Activated naive CD4-positive, alpha-beta T cell treated with anti-CD3 and anti-CD28 coated beads for 36 hours (primary cell): Measurements from ENCODE around the gene PLSCR2. TPM values are rescaled to one million over a fixed set of nuclear protein-coding genes. Genes with fewer than 3 reads are reported as not detected.
"Not testable (repeated sequence)": the region's sequence is repeated elsewhere in the genome, so short reads cannot be mapped to it uniquely, and the experiment has no call there.

Experiments
- CTCF ChIA-PET: fragments of 350-600 bp; sonication (Branson Sonifier 250); formaldehyde crosslinking; loops from one replicate; lab custom pipeline; 2021; ENCODE audit warnings: antibody characterized with exemption; lab: Charles Lee
- DNase-seq: peaks from one replicate; pipeline ENCODE4 v3.0.0-alpha.2; 2020
- H3K27ac Mint-ChIP-seq: one replicate; pipeline ENCODE4 v1.8.0; 2021; ENCODE audit warnings: mild to moderate bottlenecking, mixed read lengths
- H3K27me3 Mint-ChIP-seq: one replicate; pipeline ENCODE4 v1.8.0; 2021; ENCODE audit warnings: low read depth, mixed read lengths
- H3K36me3 Mint-ChIP-seq: one replicate; pipeline ENCODE4 v1.8.0; 2021; ENCODE audit warnings: low read depth, mixed read lengths
- H3K4me1 Mint-ChIP-seq: one replicate; pipeline ENCODE4 v1.8.0; 2021; ENCODE audit warnings: low read depth, mixed read lengths
- H3K4me3 Mint-ChIP-seq: one replicate; pipeline ENCODE4 v1.8.0; 2021; ENCODE audit warnings: mild to moderate bottlenecking, moderate library complexity, mixed read lengths
- H3K9me3 Mint-ChIP-seq: one replicate; pipeline ENCODE4 v1.8.0; 2021; ENCODE audit warnings: mixed read lengths
- intact Hi-C: fragments of 100-400 bp; cut with micrococcal nuclease; formaldehyde crosslinking; loops from one replicate; pipeline ENCODE4 v1.15.1; 2023
- total RNA-seq, 2 experiments: library from RNA; stranded (reverse); gene quantifications; one replicate each; pipeline ENCODE4 v1.2.3, GENCODE V29; 2021

Gene PLSCR2
- total RNA-seq, 2 experiments from 2014 or later: not detected

DNA sequence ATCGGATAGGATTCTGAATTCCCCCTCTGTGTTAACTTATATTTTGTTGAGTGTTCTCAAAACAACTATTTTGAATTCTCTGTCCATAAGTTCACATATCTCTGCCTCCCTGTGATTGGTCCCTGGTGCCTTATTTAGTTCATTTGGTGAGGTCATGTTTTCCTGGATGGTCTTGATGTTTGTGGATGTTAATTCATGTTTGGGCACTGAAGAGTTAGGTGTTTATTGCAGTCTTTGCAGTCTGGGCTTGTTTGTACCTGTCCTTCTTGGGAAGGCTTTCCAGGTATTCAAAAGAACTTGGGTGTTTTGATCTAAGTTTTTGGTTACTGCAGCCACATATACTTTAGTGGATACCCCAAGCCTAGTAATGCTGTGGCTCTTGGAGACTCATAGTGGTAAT lies 23.3 kb downstream of the PLSCR2 start:
- Mint-ChIP-seq H3K9me3 (peaks cover 16% of the 10 kb centered on the region), H3K27ac (no peak overlapping the region)
- CTCF ChIA-PET: no interaction called here

GRCh38 chr3:146440310-146440709 lies 29.1 kb downstream of the PLSCR2 start:
- H3K36me3 Mint-ChIP-seq, intact Hi-C loops, H3K4me1 Mint-ChIP-seq: not testable (repeated sequence)

More for the DNA sequence above, 23.3 kb downstream of the PLSCR2 start:
- H3K4me3 Mint-ChIP-seq: no peak overlapping the region
- no peaks in the 10 kb centered on the region for H3K4me1 Mint-ChIP-seq
- no peak for DNase-seq
- peaks cover 3% of the 10 kb centered on the region for H3K27me3 Mint-ChIP-seq
- intact Hi-C loops: no loop called here
- no peaks in the 10 kb centered on the region for H3K36me3 Mint-ChIP-seq

GRCh38 chr3:146432066-146432465 lies 37.3 kb downstream of the PLSCR2 start:
- DNase-seq: no peak
- Mint-ChIP-seq H3K36me3 (no peaks in the 10 kb centered on the region), H3K4me3 (no peak overlapping the region), H3K9me3 (peaks cover 12% of the 10 kb centered on the region), H3K27me3 (peaks cover 3% of the 10 kb centered on the region), H3K27ac (no peak overlapping the region), H3K4me1 (no peaks in the 10 kb centered on the region)
- intact Hi-C loops: no loop called here
- CTCF ChIA-PET: no interaction called here

More at GRCh38 chr3:146440310-146440709, 29.1 kb downstream of the PLSCR2 start:
- H3K9me3 Mint-ChIP-seq, H3K27ac Mint-ChIP-seq, H3K4me3 Mint-ChIP-seq, DNase-seq, CTCF ChIA-PET, H3K27me3 Mint-ChIP-seq: not testable (repeated sequence)

GRCh38 chr3:146431240-146431639 lies 38.1 kb downstream of the PLSCR2 start:
- CTCF ChIA-PET: no interaction called here

GRCh38 chr3:146425341-146425740 lies 44.0 kb downstream of the PLSCR2 start:
- H3K27me3 Mint-ChIP-seq: peaks cover 3% of the 10 kb centered on the region
- H3K9me3 Mint-ChIP-seq: peaks cover 7% of the 10 kb centered on the region
- CTCF ChIA-PET: no interaction called here
- H3K4me1 Mint-ChIP-seq: no peaks in the 10 kb centered on the region
- H3K27ac Mint-ChIP-seq: no peak overlapping the region
- intact Hi-C loops: no loop called here
- no peak for DNase-seq
- H3K36me3 Mint-ChIP-seq: no peaks in the 10 kb centered on the region
- no peak overlapping the region for H3K4me3 Mint-ChIP-seq

More at GRCh38 chr3:146431240-146431639, 38.1 kb downstream of the PLSCR2 start:
- Mint-ChIP-seq H3K27ac (no peak overlapping the region), H3K27me3 (peaks cover 3% of the 10 kb centered on the region), H3K4me1 (no peaks in the 10 kb centered on the region), H3K9me3 (peaks cover 10% of the 10 kb centered on the region), H3K36me3 (no peaks in the 10 kb centered on the region), H3K4me3 (no peak overlapping the region)
- intact Hi-C loops: no loop called here
- DNase-seq: no peak

DNA sequence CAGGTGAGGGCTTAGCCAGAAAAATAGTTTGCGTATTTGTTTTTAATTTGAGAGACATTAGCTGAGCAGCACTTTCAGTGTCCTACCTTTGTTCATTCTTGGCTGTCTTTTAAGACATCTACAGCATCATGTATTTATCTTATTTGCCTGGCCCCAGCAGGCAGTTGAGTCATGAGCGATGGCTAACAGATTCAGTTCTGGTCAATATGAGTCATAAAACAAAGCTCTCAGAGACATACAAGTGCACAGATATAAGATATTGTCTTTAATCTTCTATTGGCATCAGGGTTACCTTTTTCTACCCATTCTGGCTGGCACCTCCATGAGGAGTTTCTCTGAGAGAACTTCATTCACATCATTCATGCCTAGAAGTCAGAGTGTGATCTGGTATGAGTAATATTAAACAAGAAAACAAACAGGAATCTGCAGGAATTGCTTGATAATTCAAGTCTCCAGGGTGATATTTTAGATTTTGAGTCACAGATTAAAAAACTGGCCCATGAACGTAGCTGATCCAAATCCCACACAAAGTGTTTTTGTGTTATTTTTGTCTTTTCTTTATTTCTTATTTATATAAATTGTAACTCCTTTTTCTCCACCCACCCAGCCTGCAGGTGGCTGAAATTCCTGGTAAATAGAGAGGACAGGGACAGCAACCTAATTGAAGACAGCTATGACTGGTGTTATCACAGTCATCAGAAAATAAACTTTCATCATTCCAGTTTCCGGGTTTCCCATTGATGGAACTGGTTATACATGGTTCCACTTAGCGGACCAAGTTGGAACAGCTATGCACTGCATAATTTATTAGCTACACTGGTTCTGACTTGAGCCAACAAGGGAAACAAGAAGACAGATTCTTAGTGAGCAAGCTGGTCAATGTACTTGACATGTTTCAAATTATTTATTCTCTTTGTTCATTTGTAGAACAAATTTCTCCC lies 47.3 kb downstream of the PLSCR2 start:
- no peak for DNase-seq
- Mint-ChIP-seq H3K36me3 (no peaks in the 10 kb centered on the region), H3K27ac (no peak overlapping the region), H3K4me1 (no peaks in the 10 kb centered on the region), H3K9me3 (no peaks in the 10 kb centered on the region), H3K27me3 (peaks cover 3% of the 10 kb centered on the region), H3K4me3 (no peak overlapping the region)
- intact Hi-C loops: no loop called here
- CTCF ChIA-PET: no interaction called here

DNA sequence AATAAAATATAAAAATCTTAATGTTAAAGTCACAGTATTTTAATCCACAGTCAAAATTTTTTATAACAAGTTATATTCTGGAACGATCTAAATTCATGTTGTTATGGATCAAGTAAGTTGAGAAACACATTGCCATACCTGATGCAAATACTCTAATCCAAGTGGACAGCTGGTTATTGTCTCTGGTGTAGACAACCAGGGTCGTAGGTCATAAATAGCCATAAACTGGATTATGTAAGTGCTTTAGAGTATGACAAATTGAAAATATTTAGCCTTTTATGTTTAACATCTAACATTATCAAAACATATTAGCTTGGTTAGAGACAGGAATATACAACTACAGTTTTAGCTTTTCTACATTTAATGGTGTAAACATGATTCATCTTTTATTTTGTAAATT lies 53.0 kb downstream of the PLSCR2 start:
- Mint-ChIP-seq H3K9me3 (peaks cover 14% of the 10 kb centered on the region), H3K4me1 (no peaks in the 10 kb centered on the region), H3K36me3 (no peaks in the 10 kb centered on the region), H3K4me3 (no peak overlapping the region), H3K27ac (no peak overlapping the region), H3K27me3 (peaks cover 3% of the 10 kb centered on the region)
- intact Hi-C loops: no loop called here
- CTCF ChIA-PET: no interaction called here
- no peak for DNase-seq

GRCh38 chr3:146414010-146414409 lies 55.4 kb downstream of the PLSCR2 start:
- Mint-ChIP-seq H3K4me1 (no peaks in the 10 kb centered on the region), H3K9me3 (peaks cover 16% of the 10 kb centered on the region), H3K36me3 (no peaks in the 10 kb centered on the region), H3K27me3 (no peaks in the 10 kb centered on the region), H3K27ac (no peak overlapping the region), H3K4me3 (no peak overlapping the region)
- DNase-seq: no peak
- intact Hi-C loops: no loop called here
- CTCF ChIA-PET: no interaction called here

- H3K36me3 Mint-ChIP-seq, H3K27me3 Mint-ChIP-seq, CTCF ChIA-PET, DNase-seq, H3K4me3 Mint-ChIP-seq, intact Hi-C loops, H3K4me1 Mint-ChIP-seq, H3K27ac Mint-ChIP-seq: not testable (repeated sequence)
- H3K9me3 Mint-ChIP-seq: peaks cover 16% of the 10 kb centered on the region
Measured at GRCh38 chr3:146412711-146413110, 56.6 kb downstream of the PLSCR2 start.

GRCh38 chr3:146407956-146408355 lies 61.4 kb downstream of the PLSCR2 start:
- Mint-ChIP-seq H3K36me3 (no peaks in the 10 kb centered on the region), H3K4me1 (no peaks in the 10 kb centered on the region), H3K4me3 (no peak overlapping the region), H3K27ac (no peak overlapping the region), H3K9me3 (peaks cover 16% of the 10 kb centered on the region), H3K27me3 (no peaks in the 10 kb centered on the region)
- CTCF ChIA-PET: no interaction called here
- no peak for DNase-seq
- intact Hi-C loops: no loop called here

DNA sequence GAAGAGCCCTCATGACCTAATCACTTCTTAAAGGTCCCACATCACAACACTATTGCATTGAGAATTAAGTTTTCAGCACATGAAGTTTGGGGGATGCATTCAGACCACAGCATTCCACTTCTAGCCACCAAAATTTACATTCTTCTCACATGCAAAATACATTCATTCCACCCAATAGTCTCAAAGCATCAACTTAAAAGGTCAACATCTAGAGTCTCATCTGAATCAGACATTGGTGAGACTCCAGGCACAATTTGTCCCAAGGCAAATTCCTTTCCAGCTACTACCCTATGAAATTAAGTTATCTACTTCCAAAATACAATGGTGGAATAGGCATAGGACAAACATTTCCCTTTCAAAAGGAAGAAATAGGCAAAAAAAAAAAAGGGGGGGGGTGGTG lies 64.9 kb downstream of the PLSCR2 start:
- no peaks in the 10 kb centered on the region for H3K9me3 Mint-ChIP-seq
- H3K27ac Mint-ChIP-seq: no peak overlapping the region
- H3K36me3 Mint-ChIP-seq: no peaks in the 10 kb centered on the region
- H3K27me3 Mint-ChIP-seq: no peaks in the 10 kb centered on the region
- no peaks in the 10 kb centered on the region for H3K4me1 Mint-ChIP-seq
- H3K4me3 Mint-ChIP-seq: no peak overlapping the region
- DNase-seq: no peak
- CTCF ChIA-PET: no interaction called here
- intact Hi-C loops: no loop called here

DNA sequence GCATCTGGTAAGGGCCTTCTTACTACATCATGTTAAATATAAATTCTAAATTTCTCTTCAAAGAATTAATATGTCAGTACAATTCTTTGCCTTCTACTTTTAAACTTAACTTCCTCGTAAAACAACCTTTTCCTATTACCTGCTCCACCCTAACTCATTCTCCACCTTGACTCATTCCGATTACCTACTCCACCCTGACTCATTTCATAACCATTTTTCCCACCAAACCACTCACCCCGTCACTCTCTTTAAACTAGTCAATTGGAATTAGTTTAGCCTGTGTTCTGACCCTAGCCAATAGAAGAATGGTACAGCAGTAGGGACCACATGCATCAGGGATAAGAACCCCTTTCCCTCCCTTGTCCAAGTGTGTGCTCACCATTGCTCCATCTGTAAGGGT lies 65.6 kb downstream of the PLSCR2 start:
- H3K36me3 Mint-ChIP-seq: no peaks in the 10 kb centered on the region
- CTCF ChIA-PET: no interaction called here

GRCh38 chr3:146396792-146397191 lies 72.6 kb downstream of the PLSCR2 start:
- Mint-ChIP-seq H3K9me3 (no peaks in the 10 kb centered on the region), H3K27ac (no peak overlapping the region), H3K4me3 (no peak overlapping the region), H3K36me3 (no peaks in the 10 kb centered on the region), H3K4me1 (peaks cover 12% of the 10 kb centered on the region), H3K27me3 (no peaks in the 10 kb centered on the region)
- DNase-seq: no peak
- CTCF ChIA-PET: no interaction called here
- intact Hi-C loops: no loop called here

More for the DNA sequence above, 65.6 kb downstream of the PLSCR2 start:
- no peaks in the 10 kb centered on the region for H3K27me3 Mint-ChIP-seq
- H3K4me1 Mint-ChIP-seq: no peaks in the 10 kb centered on the region
- intact Hi-C loops: no loop called here
- H3K9me3 Mint-ChIP-seq: no peaks in the 10 kb centered on the region
- no peak overlapping the region for H3K4me3 Mint-ChIP-seq
- H3K27ac Mint-ChIP-seq: no peak overlapping the region
- no peak for DNase-seq
